HG02759 (cell line): ENCODE results near the gene PPP1R2.
"Not testable (repeated sequence)": the region's sequence is repeated elsewhere in the genome, so short reads cannot be mapped to it uniquely, and the experiment has no call there.

ENCODE experiments used
- ATAC-seq: cut with Tn5 transposase; IDR thresholded peaks from one replicate; pipeline ENCODE4 v1.9.1; 2021; ENCODE audit warnings: mild to moderate bottlenecking, moderate library complexity; ENCODE audit not compliant: unreplicated experiment

The PPP1R2 gene

GRCh38 chr3:195540027-195540426 is 3.1 kb downstream of the PPP1R2 start:
- ATAC-seq: no peak

- ATAC-seq: no peak
Observed at GRCh38 chr3:195539479-195539878, 3.6 kb downstream of the PPP1R2 start.

DNA sequence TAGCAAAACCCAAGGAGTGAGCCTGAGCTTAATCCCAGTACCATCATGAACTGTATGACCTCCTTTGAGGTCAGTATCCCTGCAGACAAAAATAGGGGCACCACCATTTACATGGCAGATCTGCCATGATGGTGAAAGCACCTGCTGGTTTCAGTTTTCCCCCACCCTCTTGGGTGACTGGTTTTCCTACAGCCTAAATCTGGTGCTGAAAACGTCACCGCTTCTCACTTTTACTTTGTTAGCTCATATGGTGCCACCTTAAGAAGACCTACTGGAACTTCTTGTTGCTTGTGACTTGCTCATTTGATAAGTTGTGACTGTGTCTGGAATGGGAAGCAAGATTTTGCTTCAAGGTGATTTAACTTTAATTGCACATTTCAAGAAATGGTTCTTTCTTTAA is 5.1 kb downstream of the PPP1R2 start:
- peak; percentile 58 for ATAC-seq

DNA sequence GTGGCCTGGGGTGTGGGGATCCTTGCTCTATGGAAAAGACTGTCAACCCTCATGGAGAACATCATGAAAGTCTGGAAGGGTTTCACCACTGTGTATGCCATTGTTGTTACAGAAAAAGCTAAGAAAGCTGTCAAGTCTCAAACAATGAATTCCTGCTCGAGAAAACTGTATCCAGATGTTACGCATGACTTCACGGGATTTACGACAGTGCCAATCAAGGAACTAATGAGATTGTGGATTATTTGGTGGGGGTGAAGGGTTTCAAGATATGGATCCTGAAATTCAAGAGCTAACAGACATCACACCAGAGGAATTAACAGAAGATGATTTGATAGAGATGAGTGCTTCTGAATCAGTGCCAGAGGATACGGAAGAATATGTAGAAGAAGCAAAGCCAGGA is 7.8 kb downstream of the PPP1R2 start:
- no peak for ATAC-seq

GRCh38 chr3:195532834-195533233 is 10.3 kb downstream of the PPP1R2 start:
- no peak for ATAC-seq

DNA sequence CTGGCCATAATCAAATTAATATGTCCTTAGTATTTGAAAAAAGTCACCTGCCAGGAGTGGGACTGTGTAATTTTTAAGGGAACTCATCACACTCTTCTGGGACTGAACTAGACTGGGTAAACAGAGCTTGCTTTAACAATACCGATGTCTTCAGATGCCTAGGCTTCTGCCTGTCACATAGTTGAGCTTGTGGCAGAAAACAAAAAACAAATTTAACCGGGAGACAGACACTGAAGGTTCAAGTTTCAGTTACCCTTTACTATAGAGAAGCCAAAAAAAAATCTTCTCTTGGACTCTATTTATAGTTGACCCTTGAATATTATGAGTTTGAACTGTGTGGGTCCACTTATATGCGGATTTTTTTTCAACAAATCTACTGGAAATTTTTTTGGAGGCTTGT is 10.8 kb downstream of the PPP1R2 start:
- ATAC-seq: no peak

- ATAC-seq: no peak
Observed at GRCh38 chr3:195531683-195532082, 11.4 kb downstream of the PPP1R2 start.

DNA sequence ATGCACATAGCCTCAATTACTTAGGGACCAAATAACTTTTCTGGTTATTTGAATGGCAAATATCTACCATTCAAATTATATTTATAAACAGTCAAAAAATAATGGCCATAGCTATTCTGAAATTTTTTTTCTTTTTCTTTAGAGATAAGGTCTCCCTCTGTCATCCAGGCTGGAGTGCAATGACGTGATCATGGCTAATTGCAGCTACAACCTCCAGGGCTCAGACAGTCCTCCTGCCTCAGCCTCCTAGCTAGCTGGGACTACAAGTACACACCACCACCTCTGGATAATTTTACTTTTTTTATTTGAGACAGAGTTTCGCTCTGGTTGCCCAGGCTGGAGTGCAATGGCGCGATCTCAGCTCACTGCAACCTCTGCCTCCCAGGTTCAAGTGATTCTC is 16.6 kb downstream of the PPP1R2 start:
- no peak for ATAC-seq

DNA sequence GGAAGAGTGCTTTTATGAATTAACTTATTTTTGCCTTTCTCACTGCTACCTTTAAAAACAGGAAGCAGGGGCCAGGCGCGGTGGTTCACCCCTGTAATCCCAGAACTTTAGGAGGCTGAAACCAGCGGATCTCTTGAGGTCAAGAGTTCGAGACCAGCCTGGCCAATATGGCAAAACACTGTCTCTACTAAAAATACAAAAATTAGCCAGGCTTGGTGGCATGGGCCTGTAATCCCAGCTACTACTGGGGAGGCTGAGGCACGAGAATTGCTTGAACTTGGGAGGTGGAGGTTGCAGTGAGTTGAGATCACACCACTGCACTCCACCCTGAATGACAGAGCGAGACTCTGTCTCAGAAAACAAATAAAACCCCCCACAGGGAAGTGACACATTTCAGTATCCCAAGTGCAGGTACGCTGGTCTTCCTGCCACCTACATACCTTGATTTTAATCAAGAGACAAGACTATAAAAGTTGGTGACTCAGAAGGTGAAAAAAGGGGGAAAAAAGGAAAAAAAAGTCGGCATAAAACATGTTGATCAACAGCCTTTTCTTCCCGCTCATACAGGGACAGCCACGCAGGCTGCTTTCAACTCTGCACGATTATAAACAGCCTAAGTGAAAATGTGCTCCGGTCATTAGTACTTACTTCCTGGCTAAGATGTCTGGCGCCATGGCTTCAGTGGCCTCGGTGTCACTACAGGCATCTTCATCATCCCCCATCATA is 18.8 kb downstream of the PPP1R2 start:
- no peak for ATAC-seq

GRCh38 chr3:195522254-195523023 is 20.7 kb downstream of the PPP1R2 start:
- no peak for ATAC-seq

- ATAC-seq: no peak
Observed at GRCh38 chr3:195517030-195517429, 26.1 kb downstream of the PPP1R2 start.

DNA sequence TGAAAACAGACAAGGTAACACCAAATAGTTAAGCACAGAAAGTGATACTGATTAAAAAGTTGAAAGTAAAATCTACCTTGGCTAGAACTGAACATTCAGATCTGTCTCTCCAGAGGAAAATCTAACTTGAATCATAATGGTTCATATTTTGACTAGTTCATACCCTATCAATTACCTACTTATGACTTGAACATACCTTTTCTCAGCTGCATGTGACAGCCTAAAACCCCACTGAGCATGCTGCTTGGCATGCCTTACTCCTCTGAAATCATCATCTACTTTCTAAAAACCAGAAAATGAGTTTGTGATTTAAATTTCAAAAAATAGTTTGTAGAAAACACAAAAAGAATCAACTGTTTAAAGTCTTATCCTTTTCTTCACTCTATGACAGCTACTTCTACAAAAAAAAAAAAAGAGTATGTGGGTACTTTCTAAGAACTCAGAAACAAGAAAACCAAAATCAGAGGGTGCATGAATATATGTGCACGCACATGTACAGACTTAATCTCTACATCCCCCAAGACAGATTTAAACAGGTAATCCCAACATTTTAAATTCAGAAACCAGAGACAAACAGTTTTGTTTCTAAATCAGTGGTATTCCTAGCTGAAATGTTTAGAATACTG is 28.4 kb downstream of the PPP1R2 start:
- ATAC-seq: not testable (repeated sequence)

DNA sequence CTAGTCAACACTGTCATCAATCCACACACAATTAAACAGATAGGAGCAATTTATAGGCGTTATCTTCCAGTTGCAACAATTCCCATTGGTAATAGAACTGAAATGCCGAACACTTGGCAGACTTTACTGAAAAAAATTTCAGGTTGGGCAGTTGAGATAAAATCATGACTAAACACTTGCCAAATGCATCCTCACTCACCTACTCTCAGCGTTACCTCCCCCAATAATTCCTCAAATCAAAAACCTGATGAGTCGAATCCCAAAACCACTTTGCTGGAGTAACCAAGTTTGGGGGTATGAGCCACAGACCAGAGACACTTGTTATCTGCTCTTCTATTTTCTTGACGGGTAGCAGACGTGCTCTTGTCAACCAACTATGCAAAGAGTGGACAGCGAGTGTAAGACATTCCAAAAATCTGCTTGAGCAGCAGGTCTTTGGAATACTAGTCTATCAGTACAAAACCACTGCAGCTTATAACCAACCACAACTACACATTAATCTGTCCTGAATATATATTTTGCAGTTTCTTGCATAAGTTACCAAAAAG is 30.3 kb downstream of the PPP1R2 start:
- no peak for ATAC-seq

DNA sequence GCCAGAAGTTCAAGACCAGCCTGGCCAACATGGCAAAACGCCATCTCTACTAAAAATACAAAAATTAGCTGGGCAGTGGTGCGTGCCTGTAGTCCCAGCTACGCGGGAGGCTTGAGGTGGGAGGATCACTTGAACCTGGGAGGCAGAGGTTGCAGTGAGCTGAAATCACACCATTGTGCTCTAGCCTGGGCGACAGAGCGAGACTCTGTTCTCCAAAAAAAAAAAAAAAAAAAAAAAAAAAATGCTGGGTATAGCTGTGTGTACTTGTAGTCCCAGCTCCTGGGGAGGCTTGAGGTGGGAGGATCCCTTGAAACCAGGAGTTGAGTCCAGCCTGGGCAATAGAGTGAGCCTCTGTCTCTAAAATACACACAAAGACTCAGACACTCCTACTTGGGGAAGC is 32.0 kb downstream of the PPP1R2 start:
- no peak for ATAC-seq

- no peak for ATAC-seq
Observed at GRCh38 chr3:195508185-195508584, 34.9 kb downstream of the PPP1R2 start.

DNA sequence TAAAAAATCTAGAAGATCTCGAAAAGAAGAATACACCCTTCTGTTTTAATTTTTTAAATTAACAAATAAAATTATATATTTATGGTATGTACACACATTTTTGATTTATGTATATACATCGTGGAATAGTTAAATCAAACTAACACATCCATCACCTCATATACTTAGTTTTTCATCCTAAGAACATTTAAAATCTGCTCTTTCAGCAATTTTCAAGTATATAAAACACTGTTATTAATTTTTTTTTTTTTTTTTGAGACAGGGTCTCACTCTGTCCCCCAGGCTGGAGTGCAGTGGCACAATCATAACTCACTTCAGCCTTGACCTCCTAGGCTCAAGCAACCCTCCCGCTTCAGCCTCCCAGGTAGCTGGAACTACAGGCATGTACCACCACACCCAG is 67.5 kb downstream of the PPP1R2 start:
- no peak for ATAC-seq

GRCh38 chr3:195475116-195475515 is 68.0 kb downstream of the PPP1R2 start:
- not testable (repeated sequence) for ATAC-seq

DNA sequence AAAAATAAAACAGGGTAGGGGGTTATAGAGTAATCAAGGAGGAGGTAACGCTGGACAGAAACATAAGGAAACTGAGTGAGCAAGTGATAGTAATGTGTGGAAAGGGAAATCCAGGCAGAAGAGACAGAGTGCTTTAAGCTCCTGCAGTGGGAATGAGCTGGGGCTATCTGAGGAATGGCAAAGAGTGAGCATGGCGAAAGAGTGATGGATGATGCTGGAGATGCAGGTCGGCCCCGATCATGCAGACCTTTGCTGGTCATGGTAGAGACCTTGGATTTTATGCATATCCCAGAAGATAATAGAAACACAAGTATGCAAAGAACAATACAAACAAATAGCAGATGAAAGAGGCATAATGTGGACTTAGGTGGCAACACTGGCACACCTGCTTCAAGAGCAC is 74.3 kb downstream of the PPP1R2 start:
- ATAC-seq: no peak

GRCh38 chr3:195468391-195468776 is 74.7 kb downstream of the PPP1R2 start:
- ATAC-seq: no peak

GRCh38 chr3:195467641-195468390 is 75.3 kb downstream of the PPP1R2 start:
- ATAC-seq: no peak

DNA sequence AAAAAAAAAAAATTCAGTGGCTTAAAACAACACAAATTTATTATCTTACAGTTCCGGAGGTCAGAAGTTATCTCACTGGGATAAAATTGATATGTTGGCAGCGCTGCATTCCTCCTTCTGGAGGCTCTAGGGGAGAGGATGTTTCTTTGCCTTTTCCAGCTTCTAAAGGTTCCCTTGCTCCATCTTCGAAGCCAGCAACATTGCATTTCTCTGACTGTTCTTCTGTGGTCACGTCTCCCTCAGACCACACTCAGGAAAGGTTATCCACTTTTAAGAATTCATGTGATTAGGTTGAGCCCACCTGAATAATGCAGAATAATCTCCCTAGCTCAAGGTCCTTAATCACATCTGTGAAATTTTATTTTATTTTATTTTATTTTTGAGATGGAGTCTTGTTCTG is 76.9 kb downstream of the PPP1R2 start:
- ATAC-seq: no peak
